Caco-2 (cell line): Measurements from ENCODE around the gene ACBD5. TPM values are rescaled to one million over a fixed set of nuclear protein-coding genes. Genes with fewer than 3 reads are reported as not detected.

ENCODE experiments used
- BruUV-seq: library from RNA; stranded (reverse); fragments of 400-500 nt; replicated peaks from 2 replicates; lab custom pipeline; 2021; lab: Mats Ljungman, UMichigan
- CTCF ChIA-PET: fragments of 300-600 bp; sonication (Branson Sonifier 250); formaldehyde crosslinking; loops from one replicate; lab custom pipeline; 2022; ENCODE audit warnings: antibody characterized with exemption; lab: Charles Lee
- POLR2A ChIA-PET: fragments of 300-600 bp; sonication (Branson Sonifier 250); formaldehyde crosslinking; loops from one replicate; lab custom pipeline; 2022; ENCODE audit warnings: antibody characterized with exemption; lab: Charles Lee
- DNase-seq, 2 experiments: peaks; one replicate each; pipeline versions ENCODE4 v3.0.0 to v3.0.0-alpha.2; 2020 to 2022
- H3K27me3 ChIP-seq: replicated peaks from 2 replicates; pipeline ENCODE4 v1.6.0; 2011; ENCODE audit warnings: low read length; ENCODE audit not compliant: control insufficient read depth, insufficient read depth
- H3K36me3 ChIP-seq: 2 replicates; pipeline ENCODE4 v1.5.1; 2011; ENCODE audit warnings: low read length; ENCODE audit not compliant: control insufficient read depth, insufficient read depth
- H3K4me1 ChIP-seq: fragments of 250-450 bp; sonication (Bioruptor Pico); 2 replicates; pipeline ENCODE4 v1.5.1; 2020; ENCODE audit warnings: mild to moderate bottlenecking
- H3K4me3 ChIP-seq: 2 replicates; pipeline ENCODE4 v1.5.1; 2011; ENCODE audit warnings: low read depth, mild to moderate bottlenecking, control low read depth, low read length
- H3K9me3 ChIP-seq: fragments of 250-450 bp; sonication (Bioruptor Pico); 2 replicates; pipeline ENCODE4 v1.5.1; 2020; ENCODE audit warnings: mild to moderate bottlenecking, moderate library complexity
- H3K27ac Mint-ChIP-seq: one replicate; pipeline ENCODE4 v1.8.0; 2022; ENCODE audit warnings: mixed read lengths; ENCODE audit not compliant: unreplicated experiment
- H3K27me3 Mint-ChIP-seq: one replicate; pipeline ENCODE4 v1.8.0; 2022; ENCODE audit warnings: mixed read lengths; ENCODE audit not compliant: insufficient read depth, unreplicated experiment
- H3K36me3 Mint-ChIP-seq: one replicate; pipeline ENCODE4 v1.8.0; 2022; ENCODE audit warnings: mild to moderate bottlenecking, mixed read lengths; ENCODE audit not compliant: insufficient read depth, unreplicated experiment
- H3K4me1 Mint-ChIP-seq: one replicate; pipeline ENCODE4 v1.8.0; 2022; ENCODE audit warnings: low read depth, mixed read lengths; ENCODE audit not compliant: unreplicated experiment
- H3K4me3 Mint-ChIP-seq: one replicate; pipeline ENCODE4 v1.8.0; 2022; ENCODE audit warnings: mild to moderate bottlenecking, moderate library complexity, mixed read lengths; ENCODE audit not compliant: unreplicated experiment
- H3K9me3 Mint-ChIP-seq: one replicate; pipeline ENCODE4 v1.8.0; 2022; ENCODE audit warnings: mixed read lengths; ENCODE audit not compliant: unreplicated experiment
- CTCF ChIP-seq, 2 experiments: fragments of 200-600 bp in 1 of 2; IDR thresholded peaks; 1 replicate in 1 of 2; 2 replicates in 1 of 2; pipeline versions ENCODE4 v1.5.1 to v1.8.0; 2011 to 2022; ENCODE audit warnings: antibody characterized with exemption in 1 of 2, control low read depth in 1 of 2, inconsistent platforms in 1 of 2, low read depth in 1 of 2, low read length in 1 of 2, mild to moderate bottlenecking in 1 of 2, moderate library complexity in 1 of 2; ENCODE audit not compliant: insufficient read depth in 1 of 2, severe bottlenecking in 1 of 2, unreplicated experiment in 1 of 2
- intact Hi-C: fragments of 100-400 bp; cut with micrococcal nuclease; formaldehyde crosslinking; loops from one replicate; pipeline ENCODE4 v1.10.0; 2022; ENCODE audit not compliant: unreplicated experiment
- total RNA-seq: library from RNA; stranded (reverse); gene quantifications from 2 replicates; pipeline ENCODE4 v1.2.3, GENCODE V29; 2022

The ACBD5 gene
- total RNA-seq, 1 experiment from 2014 or later = 38.3 TPM

DNA sequence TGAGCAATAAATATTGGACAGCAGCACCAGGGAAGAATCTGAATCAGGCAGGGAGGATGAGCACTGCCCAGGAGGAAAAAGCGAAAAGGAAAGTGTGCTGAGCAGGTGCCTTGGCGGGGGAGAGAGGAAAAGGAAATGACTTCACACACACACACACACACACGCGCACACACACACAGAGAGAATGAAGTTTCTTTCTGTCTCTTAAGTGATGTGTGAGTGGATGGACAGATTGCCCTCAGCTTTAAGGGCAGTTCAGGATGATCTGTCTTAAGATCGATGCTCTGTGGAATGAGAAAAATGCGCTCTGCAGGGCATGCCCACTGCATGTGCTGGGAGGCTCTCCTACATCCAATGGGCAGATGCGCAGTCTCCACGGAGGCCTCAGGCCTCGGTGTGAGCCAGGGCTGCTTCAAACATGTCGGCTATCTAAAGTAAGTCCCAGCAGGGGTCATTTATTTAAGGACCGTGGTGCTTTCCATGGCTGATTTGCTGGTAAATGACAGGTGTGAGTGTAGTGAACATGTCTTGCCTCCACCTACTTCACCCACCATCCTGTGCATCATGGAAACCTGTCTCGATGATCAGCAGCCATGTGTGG, 2.5 kb upstream of the ACBD5 start:
- no peaks in the 10 kb centered on the region for H3K9me3 ChIP-seq
- peaks cover 38% of the 10 kb centered on the region for H3K36me3 Mint-ChIP-seq
- DNase-seq = peak in 1 of 2 experiments; percentile 65
- intact Hi-C loops = loop anchor here (1.0 to 10.0 kb wide), 7 partner anchors 9 to 262 kb away; partner anchors contain the start of genes ANKRD26 and RAB18
- ChIA-PET CTCF (interaction anchor here (1.4 kb wide), 1 partner anchor 9 kb away, joined by 6 read pairs; no protein-coding TSS in a partner anchor), POLR2A (interaction anchor here (2.5 kb wide), 1 partner anchor 9 kb away, joined by 10 read pairs; no protein-coding TSS in a partner anchor)
- H3K4me3 ChIP-seq = peak overlapping the region; percentile 86
- H3K36me3 ChIP-seq = no peaks in the 10 kb centered on the region
- TF ChIP-seq CTCF (IDR thresholded peaks at IDR 0.05; ENCODE audit: insufficient read depth in 1 of 2, low read depth in 1 of 2, low read length in 1 of 2, severe bottlenecking in 1 of 2, unreplicated experiment in 1 of 2) = no peak
- H3K4me1 ChIP-seq = peaks cover 10% of the 10 kb centered on the region; the same call in 1 of the 2 replicates
- H3K4me3 Mint-ChIP-seq = peak overlapping the region; percentile 84
- H3K27ac Mint-ChIP-seq = peak overlapping the region; percentile 77
- peaks cover 5% of the 10 kb centered on the region for H3K4me1 Mint-ChIP-seq
- H3K27me3 Mint-ChIP-seq = no peaks in the 10 kb centered on the region
- no TSS peak for BruUV-seq
- no peaks in the 10 kb centered on the region for H3K9me3 Mint-ChIP-seq
- H3K27me3 ChIP-seq = no peaks in the 10 kb centered on the region

DNA sequence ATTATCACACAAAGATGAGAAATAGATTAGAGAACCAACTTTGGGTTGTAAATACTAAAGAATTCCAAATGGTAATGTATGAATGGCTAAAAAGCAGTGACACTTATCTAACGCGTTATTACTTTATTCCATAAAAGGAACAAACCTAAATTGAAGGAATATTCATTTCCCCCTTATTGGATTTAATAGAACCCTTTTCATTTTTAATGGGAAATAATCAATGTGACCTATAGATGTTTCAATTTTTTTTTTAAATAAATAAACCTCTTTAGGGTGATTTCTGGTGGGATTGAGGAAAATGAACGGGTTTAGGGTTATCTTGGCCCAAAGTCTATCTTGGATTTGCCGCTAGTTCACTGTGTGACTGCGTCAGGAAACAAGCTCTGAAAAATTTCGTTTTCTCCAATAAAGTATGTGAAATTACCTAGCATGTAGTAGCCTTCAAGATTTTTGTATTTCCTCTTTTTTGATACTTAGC, 1.9 kb upstream of the ACBD5 start:
- Histone ChIP-seq H3K27me3 (no peaks in the 10 kb centered on the region), H3K9me3 (no peaks in the 10 kb centered on the region), H3K36me3 (no peaks in the 10 kb centered on the region), H3K4me3 (peak overlapping the region; percentile 86), H3K4me1 (peaks cover 10% of the 10 kb centered on the region; the same call in 1 of the 2 replicates)
- BruUV-seq = TSS peak; percentile 73
- Mint-ChIP-seq H3K9me3 (no peaks in the 10 kb centered on the region), H3K36me3 (peaks cover 38% of the 10 kb centered on the region), H3K27me3 (no peaks in the 10 kb centered on the region), H3K27ac (peak overlapping the region; percentile 77), H3K4me1 (peaks cover 5% of the 10 kb centered on the region), H3K4me3 (peak overlapping the region; percentile 84)
- intact Hi-C loops = loop anchor here (1.0 to 10.0 kb wide), 6 partner anchors 8 to 262 kb away; partner anchors contain the start of genes ANKRD26 and RAB18
- DNase-seq = no peak
- CTCF ChIA-PET = interaction anchor here (0.9 to 1.1 kb wide), 4 partner anchors 10 to 41 kb away, joined by 4 to 9 read pairs (median 5); no protein-coding TSS in a partner anchor
- no peak for TF ChIP-seq CTCF (IDR thresholded peaks at IDR 0.05; ENCODE audit: insufficient read depth in 1 of 2, low read depth in 1 of 2, low read length in 1 of 2, severe bottlenecking in 1 of 2, unreplicated experiment in 1 of 2)
- POLR2A ChIA-PET = interaction anchor here (0.9 to 2.5 kb wide), 5 partner anchors 10 to 261 kb away, joined by 3 to 10 read pairs (median 4); partner anchors contain the start of genes RAB18 and YME1L1
